AG04450 (cell line): ENCODE data around the gene MRPL34. TPM values are rescaled to one million over a fixed set of nuclear protein-coding genes. Genes with fewer than 3 reads are reported as not detected.

ENCODE experiments used
- CTCF ChIA-PET: fragments of 300-600, 350-600 bp; formaldehyde crosslinking; extraction: SDS; loops from one replicate; lab custom pipeline; 2022; ENCODE audit warnings: antibody characterized with exemption, inconsistent platforms; lab: Charles Lee
- POLR2A ChIA-PET: fragments of 350-600 bp; formaldehyde crosslinking; extraction: SDS; loops from one replicate; lab custom pipeline; 2021; ENCODE audit warnings: antibody characterized with exemption, inconsistent platforms; lab: Yijun Ruan, JAX
- DNase-seq: peaks from one replicate; pipeline ENCODE4 v3.0.0-alpha.2; 2011; ENCODE audit warnings: low read depth, low spot score
- H3K27ac ChIP-seq: one replicate; pipeline ENCODE4 v1.5.1; 2012; ENCODE audit warnings: low read depth, low read length, control low read depth
- H3K27me3 ChIP-seq: one replicate; pipeline ENCODE4 v1.6.0; 2012; ENCODE audit warnings: low read length; ENCODE audit not compliant: control insufficient read depth, insufficient read depth
- H3K4me3 ChIP-seq: 2 replicates; pipeline ENCODE4 v1.5.1; 2011; ENCODE audit warnings: mild to moderate bottlenecking, low read depth, low read length, control low read depth
- H3K9me3 ChIP-seq: 2 replicates; pipeline ENCODE4 v1.5.1; 2012; ENCODE audit warnings: low read length; ENCODE audit not compliant: control insufficient read depth, insufficient read depth
- polyA plus RNA-seq: library from polyadenylated mRNA; depleted of rRNA; stranded (reverse); fragments of >200 nt; gene quantifications from 2 replicates; pipeline ENCODE4 v1.2.3, GENCODE V29; 2011
- TF ChIP-seq, protein P1 (sequence below): IDR thresholded peaks from 2 replicates; pipeline ENCODE4 v1.5.1; 2011; ENCODE audit warnings: low read depth, low read length, control low read depth, inconsistent platforms

Gene MRPL34
- polyA plus RNA-seq, 1 experiment = 23.2 TPM

DNA sequence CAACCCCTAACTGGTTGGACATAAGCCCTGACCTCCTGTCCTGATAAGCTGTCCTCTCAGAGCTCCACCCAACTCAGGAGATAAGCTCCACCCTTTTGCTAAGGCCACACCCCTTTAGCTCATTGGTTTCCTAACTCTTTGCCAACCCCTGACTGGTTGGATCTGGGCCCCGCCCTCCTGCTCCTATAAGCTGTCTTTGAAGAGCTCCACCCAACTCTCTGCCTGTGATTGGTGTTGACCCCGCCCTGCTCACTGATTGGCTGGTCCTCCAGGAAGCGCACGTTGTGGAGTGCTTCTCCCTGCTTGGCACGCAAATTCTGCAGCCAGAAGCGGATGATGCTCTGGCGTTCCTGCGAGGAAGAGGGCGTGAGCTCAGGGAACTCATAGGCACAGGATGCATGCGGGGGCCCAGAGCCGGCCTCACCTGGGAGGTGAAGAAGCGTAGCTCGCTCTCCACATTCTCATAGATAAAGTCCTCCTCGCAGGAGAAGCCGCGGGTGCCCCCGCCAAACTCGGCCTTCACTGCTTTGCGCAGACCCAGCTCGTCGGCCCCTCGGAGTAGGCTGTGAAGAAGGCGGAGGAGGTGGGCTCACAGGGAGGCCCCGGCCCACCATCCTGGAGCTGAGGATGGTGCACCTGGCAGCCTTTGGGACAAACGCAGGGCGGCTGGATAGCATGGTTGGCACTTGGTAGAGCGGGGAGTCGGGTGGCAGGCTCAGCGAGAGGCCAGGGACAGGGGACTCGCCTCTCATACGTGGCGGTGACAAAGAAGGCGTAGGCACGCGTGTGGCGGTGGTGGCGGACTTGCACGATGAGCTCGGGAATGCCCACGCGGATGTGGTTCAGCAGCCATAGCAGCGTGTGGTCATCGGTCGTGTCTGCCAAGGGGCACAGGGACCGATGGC lies 27.3 kb downstream of the MRPL34 start:
- TF ChIP-seq, protein P1, sequence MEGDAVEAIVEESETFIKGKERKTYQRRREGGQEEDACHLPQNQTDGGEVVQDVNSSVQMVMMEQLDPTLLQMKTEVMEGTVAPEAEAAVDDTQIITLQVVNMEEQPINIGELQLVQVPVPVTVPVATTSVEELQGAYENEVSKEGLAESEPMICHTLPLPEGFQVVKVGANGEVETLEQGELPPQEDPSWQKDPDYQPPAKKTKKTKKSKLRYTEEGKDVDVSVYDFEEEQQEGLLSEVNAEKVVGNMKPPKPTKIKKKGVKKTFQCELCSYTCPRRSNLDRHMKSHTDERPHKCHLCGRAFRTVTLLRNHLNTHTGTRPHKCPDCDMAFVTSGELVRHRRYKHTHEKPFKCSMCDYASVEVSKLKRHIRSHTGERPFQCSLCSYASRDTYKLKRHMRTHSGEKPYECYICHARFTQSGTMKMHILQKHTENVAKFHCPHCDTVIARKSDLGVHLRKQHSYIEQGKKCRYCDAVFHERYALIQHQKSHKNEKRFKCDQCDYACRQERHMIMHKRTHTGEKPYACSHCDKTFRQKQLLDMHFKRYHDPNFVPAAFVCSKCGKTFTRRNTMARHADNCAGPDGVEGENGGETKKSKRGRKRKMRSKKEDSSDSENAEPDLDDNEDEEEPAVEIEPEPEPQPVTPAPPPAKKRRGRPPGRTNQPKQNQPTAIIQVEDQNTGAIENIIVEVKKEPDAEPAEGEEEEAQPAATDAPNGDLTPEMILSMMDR = no peak
- CTCF ChIA-PET = interaction anchor here (1.0 to 1.3 kb wide), 2 partner anchors 13 to 133 kb away, joined by 3 to 4 read pairs; no protein-coding TSS in a partner anchor

DNA sequence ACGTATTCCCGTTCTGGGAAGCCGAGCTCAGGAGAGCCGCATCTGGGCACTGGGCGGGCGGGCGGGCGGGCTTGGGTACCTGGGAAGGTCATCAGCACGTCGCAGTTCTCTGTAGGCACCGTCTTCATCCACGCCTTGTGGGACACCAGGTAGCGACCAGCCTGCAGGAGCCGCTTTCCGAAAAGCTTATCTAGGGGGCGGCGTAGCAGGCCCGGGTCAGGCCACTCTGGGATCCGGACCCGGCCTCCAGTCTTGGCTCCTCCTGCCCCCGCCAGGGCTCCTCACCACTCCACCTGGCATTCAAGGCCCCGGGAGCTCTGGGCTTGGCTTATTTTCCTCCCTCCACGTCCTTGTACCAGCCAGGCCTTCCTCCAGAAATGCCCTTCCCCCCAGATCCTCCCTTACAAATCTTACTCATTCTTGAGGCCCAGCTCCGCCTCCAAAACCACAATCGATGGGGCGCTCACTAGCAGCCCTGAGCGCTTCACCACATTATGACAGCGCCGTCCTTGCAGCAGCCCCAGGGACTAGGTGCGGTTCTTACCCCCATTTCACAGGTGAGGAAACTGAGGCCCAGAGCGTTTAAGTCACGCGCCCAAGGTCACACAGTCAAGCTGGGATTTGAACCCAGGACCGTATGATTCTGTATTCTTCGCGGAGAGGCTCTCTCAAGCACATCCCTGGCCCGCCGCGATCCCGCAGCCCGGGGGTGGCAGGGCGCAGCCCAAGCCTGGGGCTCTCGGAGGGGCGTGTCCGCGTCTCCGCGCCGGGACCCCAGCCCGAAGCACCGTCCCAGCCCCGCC lies 28.1 kb downstream of the MRPL34 start:
- DNase-seq = peak; percentile 33
- CTCF ChIA-PET = no interaction called here
- Histone ChIP-seq H3K27me3 (peaks cover 3% of the 10 kb centered on the region), H3K27ac (no peak overlapping the region), H3K9me3 (peaks cover 13% of the 10 kb centered on the region; the same call in 1 of the 2 replicates), H3K4me3 (peak overlapping the region; percentile 72)
- TF ChIP-seq, protein P1 = no peak
- POLR2A ChIA-PET = interaction anchor here (0.6 to 2.9 kb wide), 6 partner anchors 9 to 178 kb away, joined by 3 to 13 read pairs (median 4); partner anchors contain the start of genes DDA1, MRPL34 and PGLS

More for the DNA sequence above, 27.3 kb downstream of the MRPL34 start:
- Histone ChIP-seq H3K9me3 (peaks cover 13% of the 10 kb centered on the region; the same call in 1 of the 2 replicates), H3K27ac (no peak overlapping the region), H3K27me3 (peaks cover 3% of the 10 kb centered on the region), H3K4me3 (no peak overlapping the region)
- no peak for DNase-seq
- POLR2A ChIA-PET = interaction anchor here (0.5 to 2.9 kb wide), 5 partner anchors 15 to 28 kb away, joined by 3 to 13 read pairs (median 4); partner anchors contain the start of genes DDA1 and MRPL34

DNA sequence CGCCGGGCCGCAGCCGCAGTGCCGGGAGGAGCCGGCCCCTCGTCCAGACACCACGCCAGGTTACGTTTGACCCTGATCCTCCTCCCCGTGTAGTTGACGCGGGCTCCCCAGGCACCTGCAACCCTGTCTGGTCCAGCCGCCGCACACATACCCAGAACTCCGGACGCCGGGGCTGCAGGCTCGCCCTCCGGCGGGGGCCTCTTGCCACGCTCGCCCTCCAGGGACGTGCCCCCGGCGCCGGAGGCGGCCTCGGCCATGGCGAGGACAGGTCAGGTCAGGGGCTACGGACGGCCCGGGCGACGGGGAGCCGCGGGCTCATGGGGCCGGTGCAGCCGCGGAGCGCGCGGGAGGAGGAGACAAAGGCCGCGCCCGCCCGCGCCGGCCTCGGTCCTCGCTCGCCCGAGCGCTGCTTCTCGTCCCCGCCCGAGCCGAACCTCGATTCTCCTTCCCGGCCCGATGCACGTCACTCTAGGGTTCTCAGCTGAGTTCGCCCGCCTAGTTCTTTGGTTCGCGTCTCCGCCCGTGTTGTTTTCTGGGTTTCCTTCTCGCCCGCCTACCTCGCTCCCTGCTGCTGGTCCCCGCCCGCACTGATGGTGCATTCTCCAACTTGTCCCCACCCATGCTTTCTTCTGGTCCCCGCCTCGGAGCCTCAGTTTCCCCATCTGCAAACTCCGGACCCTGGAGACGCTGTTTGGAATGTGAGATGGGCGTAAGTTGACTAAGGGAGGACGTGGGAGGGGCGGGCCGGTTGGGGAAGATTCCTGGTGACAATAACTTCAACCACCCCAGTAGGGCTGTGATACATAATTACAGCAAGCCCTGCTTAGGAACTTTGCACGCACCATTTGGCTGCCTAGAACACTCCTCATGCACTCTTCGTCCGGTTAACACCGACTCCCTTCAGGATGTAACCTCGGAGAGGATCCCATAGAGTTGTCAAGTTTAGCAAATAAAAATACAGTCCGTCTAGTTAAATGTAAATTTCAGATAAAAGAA lies 29.0 kb downstream of the MRPL34 start, which contains the start of gene ANO8:
Gene ANO8, minus strand, starts transcription at position 442 of the 996 bp plus-strand sequence. Its CDS starts 185 bp downstream, at position 257.
- ChIA-PET POLR2A (interaction anchor here (1.0 to 2.9 kb wide), 2 partner anchors 26 to 177 kb away, joined by 3 to 13 read pairs; partner anchors contain the start of genes DDA1 and PGLS), CTCF (interaction anchor here (0.7 to 1.4 kb wide), 2 partner anchors 11 to 51 kb away, joined by 3 read pairs; no protein-coding TSS in a partner anchor)
- TF ChIP-seq, protein P1 = no peak
- Histone ChIP-seq H3K9me3 (peaks cover 13% of the 10 kb centered on the region; the same call in 1 of the 2 replicates), H3K27ac (no peak within 1 kb of the TSS), H3K4me3 (peak within 1 kb of the TSS; percentile 72), H3K27me3 (peaks cover 2% of the 10 kb centered on the region)
- DNase-seq = peak; percentile 96

DNA sequence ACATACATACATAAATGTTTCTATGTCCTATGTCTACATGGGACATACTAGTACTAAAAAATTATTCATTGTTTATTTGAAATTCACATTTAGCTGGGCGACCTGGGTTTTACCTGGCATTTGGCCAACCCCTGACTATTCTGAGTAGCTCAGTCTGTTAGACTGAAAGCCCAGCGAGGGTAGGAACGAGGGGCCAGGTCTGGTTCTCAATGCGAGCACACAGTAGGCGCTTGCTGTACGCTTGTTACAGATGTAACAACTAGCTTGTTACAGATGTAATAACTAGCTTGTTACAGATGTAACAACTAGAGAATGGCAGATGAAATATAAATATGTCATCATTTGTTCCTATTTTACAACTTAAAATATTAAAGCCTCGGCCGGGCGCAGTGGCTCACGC lies 29.9 kb downstream of the MRPL34 start:
- Histone ChIP-seq H3K9me3 (peaks cover 8% of the 10 kb centered on the region; the same call in 1 of the 2 replicates), H3K27me3 (no peaks in the 10 kb centered on the region), H3K27ac (no peak overlapping the region), H3K4me3 (no peak overlapping the region)
- TF ChIP-seq, protein P1 = no peak
- POLR2A ChIA-PET = no interaction called here
- CTCF ChIA-PET = interaction anchor here (0.7 to 1.4 kb wide), 2 partner anchors 10 to 50 kb away, joined by 3 read pairs; no protein-coding TSS in a partner anchor
- no peak for DNase-seq
